BE2C (cell line): Measurements from ENCODE around the gene LRRC37A2.
"Not testable (repeated sequence)": the region's sequence is repeated elsewhere in the genome, so short reads cannot be mapped to it uniquely, and the experiment has no call there.

Source experiments
- DNase-seq: peaks from one replicate; pipeline ENCODE4 v3.0.0-alpha.2; 2020
- H3K27me3 ChIP-seq: fragments of 250-450 bp; sonication (Bioruptor Pico); 2 replicates; pipeline ENCODE4 v1.5.1; 2020; ENCODE audit warnings: mild to moderate bottlenecking
- H3K36me3 ChIP-seq: fragments of 250-450 bp; sonication (Bioruptor Pico); 2 replicates; pipeline ENCODE4 v1.5.1; 2020; ENCODE audit warnings: mild to moderate bottlenecking
- H3K4me1 ChIP-seq: fragments of 250-450 bp; sonication (Bioruptor Pico); 2 replicates; pipeline ENCODE4 v1.5.1; 2020
- H3K4me3 ChIP-seq: 2 replicates; pipeline ENCODE4 v1.5.1; 2011; ENCODE audit warnings: low read depth, low read length
- H3K9me3 ChIP-seq: fragments of 250-450 bp; sonication (Bioruptor Pico); 2 replicates; pipeline ENCODE4 v1.5.1; 2020

The LRRC37A2 gene

GRCh38 chr17:46579083-46580075, 67.1 kb downstream of the LRRC37A2 start, which contains the start of gene ARL17A:
Gene ARL17A, minus strand, starts transcription at chr17:46579691. Its CDS starts 3,369 bp downstream, at chr17:46576322.
- H3K9me3 ChIP-seq, H3K27me3 ChIP-seq, H3K4me1 ChIP-seq, H3K36me3 ChIP-seq: not testable (repeated sequence)
- H3K4me3 ChIP-seq = peak within 1 kb of the TSS; percentile 16
- DNase-seq = peak; percentile 85

- not testable (repeated sequence) for H3K9me3 ChIP-seq, H3K36me3 ChIP-seq, DNase-seq, H3K27me3 ChIP-seq, H3K4me1 ChIP-seq
- peak overlapping the region; percentile 16 for H3K4me3 ChIP-seq
Measured at GRCh38 chr17:46580082-46580481, 67.8 kb downstream of the LRRC37A2 start.

DNA sequence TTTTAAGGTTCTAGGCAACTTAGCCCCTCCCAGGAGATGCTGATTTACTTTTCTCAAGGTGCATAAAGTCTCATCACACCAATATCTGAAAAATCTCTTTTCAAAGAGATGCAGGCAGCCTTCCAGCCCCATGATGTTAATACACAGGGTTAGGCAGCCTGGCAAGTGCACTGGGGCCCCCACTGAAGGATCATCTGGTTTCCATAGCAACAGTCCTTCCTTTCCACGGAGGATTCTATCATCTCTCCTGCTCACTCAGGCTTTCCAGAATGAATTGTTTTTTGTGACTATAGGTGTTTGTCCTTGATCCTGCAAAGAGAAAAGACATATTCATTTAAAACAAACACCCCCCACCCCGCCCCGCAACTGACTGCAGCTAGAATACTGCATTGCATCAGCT, 73.2 kb downstream of the LRRC37A2 start:
- H3K4me3 ChIP-seq, H3K4me1 ChIP-seq, DNase-seq, H3K9me3 ChIP-seq, H3K27me3 ChIP-seq, H3K36me3 ChIP-seq: not testable (repeated sequence)

DNA sequence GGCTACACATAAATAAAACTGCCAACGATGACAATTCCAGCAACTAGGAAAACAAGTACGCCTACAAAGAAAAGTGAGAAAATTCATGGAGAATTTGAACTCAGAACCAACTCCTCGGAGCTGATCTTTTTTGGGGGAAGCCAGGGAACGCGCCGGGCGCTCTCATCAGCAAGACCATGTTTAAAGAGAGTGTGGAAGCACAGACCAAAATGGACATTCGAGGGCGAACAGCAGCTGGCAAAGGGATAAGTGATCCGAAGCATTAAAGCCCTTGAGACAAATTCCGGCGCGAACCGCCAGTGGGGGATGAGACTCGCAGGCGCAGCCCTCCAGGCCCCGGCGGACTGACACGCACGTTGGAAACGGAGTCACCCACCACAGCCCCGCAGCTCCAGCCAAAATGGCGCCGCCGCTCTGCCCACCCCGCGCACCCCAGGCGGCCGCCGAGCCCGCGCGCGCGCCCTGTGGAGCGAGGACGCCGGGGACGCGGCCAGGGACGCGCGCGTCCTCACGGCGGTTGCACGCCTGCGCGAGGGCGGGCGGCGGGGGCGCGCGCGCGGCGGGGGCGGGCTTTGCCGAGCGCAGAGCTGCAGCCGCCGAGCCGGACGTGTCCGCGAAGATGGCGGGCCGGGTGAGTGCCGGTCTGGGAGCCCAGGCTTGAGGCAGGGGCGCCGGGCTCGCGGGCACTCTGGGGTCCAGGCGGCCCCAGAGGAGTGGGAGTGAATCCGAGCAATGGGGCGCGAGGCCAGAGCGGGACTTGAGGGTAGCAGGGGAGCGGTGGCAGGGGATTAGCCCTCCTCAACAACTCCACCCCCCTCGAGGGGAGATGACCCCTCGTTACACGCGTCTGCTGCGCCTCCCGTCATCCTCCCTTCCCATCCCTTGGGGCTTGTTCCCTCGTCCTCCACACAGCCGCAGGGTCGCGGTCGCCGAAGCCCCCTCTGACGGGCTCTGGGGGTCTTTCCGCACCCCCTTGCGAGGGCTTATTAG, 78.2 kb downstream of the LRRC37A2 start, which contains the start of gene NSF:
TSS of gene NSF (plus strand) at position 513 of the 990 bp plus-strand sequence. CDS start at position 620, 107 bp downstream.
- H3K36me3 ChIP-seq, H3K4me1 ChIP-seq, H3K4me3 ChIP-seq, DNase-seq, H3K9me3 ChIP-seq, H3K27me3 ChIP-seq: not testable (repeated sequence)

DNA sequence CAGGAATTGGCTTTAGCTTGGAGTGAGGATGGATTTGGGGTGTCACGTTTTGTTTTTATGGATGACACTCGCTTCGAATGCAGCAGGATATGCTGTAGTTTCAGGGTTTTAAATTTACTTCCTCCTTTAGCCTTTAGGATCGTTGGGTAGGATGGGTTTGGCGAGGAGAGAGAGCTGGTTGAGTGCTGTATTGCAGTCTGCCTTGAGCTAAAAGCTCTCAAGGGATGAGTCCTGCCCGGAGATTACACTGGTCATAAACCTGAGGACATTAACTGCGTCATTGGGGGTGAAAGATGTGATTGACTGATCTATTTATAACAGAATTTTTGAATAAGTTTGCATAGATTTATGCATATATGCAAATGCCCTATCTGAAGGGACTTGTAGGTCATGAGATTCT, 79.1 kb downstream of the LRRC37A2 start:
- H3K27me3 ChIP-seq, H3K9me3 ChIP-seq, DNase-seq, H3K4me3 ChIP-seq, H3K36me3 ChIP-seq, H3K4me1 ChIP-seq: not testable (repeated sequence)

DNA sequence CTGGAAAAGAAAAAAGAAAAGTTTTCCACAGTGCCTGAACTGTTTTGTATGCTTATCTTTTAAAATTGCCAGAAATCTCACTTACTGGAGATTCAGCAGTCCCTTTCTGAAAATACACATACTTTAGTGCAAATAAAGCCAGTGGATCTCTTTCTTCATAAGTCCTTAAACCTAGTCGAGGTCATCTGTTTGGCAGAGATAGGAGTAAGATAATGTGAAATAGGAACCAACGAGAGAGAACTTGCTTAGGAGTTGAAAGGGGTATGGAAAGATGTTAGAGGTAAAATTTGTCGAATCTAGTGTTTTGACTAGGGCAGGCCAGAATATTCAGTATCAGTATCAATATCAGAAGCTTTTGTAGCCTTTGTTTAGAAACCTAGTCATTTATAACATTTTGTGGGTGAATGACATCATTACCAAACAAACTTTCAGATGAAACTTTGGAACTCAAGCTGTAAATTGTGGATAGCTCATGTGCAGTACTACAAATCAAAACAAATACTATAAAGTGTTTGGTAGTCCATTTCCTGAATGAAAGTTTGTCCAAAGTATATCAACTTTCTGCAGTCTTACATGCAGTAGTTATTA, 86.2 kb downstream of the LRRC37A2 start:
- DNase-seq, H3K27me3 ChIP-seq, H3K36me3 ChIP-seq, H3K4me3 ChIP-seq, H3K9me3 ChIP-seq, H3K4me1 ChIP-seq: not testable (repeated sequence)

DNA sequence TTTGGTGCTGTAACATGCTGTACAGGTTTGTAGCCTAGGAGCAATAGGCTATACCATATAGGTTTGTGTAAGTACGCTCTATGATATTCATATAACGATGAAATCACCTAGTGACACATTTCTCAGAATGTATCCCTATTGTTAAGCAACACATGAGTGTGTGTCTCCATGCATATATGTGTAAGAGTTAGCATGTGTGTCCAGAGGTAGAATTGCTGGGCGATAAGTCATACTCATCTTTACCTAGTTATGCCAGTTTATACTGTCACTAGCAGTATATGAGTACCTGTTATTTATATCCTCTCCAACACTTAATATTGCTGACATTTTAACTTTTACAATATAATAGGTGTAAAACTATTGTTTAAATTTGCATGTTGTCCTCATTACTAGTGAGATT, 88.5 kb downstream of the LRRC37A2 start:
- not testable (repeated sequence) for H3K4me1 ChIP-seq, H3K4me3 ChIP-seq, DNase-seq, H3K27me3 ChIP-seq, H3K36me3 ChIP-seq, H3K9me3 ChIP-seq

- not testable (repeated sequence) for H3K4me3 ChIP-seq, H3K36me3 ChIP-seq
Measured at GRCh38 chr17:46603125-46603524, 90.9 kb downstream of the LRRC37A2 start.

More at GRCh38 chr17:46603125-46603524, 90.9 kb downstream of the LRRC37A2 start:
- DNase-seq, H3K4me1 ChIP-seq, H3K9me3 ChIP-seq, H3K27me3 ChIP-seq: not testable (repeated sequence)
